Stimulated activated CD8-positive, alpha-beta memory T cell treated with anti-CD3 and anti-CD28 coated beads, Interleukin-7, amount 100 ng/mL, for 24 hours (primary cell): Measurements from ENCODE around the gene ODAD2.
"Not testable (repeated sequence)": the region's sequence is repeated elsewhere in the genome, so short reads cannot be mapped to it uniquely, and the experiment has no call there.

Experiments used
- DNase-seq: peaks from one replicate; pipeline ENCODE4 v3.0.0-alpha.2; 2020; ENCODE audit warnings: low read depth

ODAD2 gene, protein sequence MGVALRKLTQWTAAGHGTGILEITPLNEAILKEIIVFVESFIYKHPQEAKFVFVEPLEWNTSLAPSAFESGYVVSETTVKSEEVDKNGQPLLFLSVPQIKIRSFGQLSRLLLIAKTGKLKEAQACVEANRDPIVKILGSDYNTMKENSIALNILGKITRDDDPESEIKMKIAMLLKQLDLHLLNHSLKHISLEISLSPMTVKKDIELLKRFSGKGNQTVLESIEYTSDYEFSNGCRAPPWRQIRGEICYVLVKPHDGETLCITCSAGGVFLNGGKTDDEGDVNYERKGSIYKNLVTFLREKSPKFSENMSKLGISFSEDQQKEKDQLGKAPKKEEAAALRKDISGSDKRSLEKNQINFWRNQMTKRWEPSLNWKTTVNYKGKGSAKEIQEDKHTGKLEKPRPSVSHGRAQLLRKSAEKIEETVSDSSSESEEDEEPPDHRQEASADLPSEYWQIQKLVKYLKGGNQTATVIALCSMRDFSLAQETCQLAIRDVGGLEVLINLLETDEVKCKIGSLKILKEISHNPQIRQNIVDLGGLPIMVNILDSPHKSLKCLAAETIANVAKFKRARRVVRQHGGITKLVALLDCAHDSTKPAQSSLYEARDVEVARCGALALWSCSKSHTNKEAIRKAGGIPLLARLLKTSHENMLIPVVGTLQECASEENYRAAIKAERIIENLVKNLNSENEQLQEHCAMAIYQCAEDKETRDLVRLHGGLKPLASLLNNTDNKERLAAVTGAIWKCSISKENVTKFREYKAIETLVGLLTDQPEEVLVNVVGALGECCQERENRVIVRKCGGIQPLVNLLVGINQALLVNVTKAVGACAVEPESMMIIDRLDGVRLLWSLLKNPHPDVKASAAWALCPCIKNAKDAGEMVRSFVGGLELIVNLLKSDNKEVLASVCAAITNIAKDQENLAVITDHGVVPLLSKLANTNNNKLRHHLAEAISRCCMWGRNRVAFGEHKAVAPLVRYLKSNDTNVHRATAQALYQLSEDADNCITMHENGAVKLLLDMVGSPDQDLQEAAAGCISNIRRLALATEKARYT

DNA sequence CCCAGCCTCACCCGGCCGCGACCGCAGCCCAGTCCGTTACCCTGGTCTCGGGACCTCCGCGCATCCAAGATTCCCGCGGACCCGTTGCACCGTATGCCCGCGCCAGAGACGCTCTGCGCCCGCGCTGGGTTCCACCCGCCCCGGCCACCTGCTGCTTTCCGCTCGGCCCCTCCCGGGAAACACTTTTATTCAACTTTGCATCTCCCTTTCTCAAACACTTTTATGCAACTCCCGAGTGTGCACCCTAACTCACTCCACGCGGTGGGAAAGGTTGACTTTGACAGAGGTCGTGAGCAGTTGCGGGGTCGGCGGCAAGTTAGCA is at the start of gene ODAD2:
Gene ODAD2 (minus strand): TSS at position 126 of the 322 bp plus-strand sequence. CDS start 3,937 bp downstream, outside the sequence.
- DNase-seq = no peak

DNA sequence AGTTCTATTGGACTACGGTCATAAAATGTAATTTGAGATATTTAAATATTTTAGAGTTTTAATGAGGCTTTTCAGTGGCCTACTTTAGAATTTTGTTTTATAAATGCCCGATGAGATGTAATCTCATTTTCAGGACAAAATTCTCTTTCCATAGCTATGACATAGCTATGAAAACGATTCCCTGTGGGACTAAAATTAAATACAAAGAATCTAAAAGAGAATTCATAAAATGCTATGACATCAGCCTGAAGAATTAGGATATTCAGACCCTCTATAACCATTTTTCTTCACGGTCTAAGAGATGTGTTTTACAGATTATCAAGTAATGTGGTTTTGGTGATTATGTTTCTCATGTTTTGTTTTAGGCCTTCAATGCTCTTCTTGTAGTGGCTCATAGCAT is 48.2 kb upstream of the ODAD2 start:
- no peak for DNase-seq

DNA sequence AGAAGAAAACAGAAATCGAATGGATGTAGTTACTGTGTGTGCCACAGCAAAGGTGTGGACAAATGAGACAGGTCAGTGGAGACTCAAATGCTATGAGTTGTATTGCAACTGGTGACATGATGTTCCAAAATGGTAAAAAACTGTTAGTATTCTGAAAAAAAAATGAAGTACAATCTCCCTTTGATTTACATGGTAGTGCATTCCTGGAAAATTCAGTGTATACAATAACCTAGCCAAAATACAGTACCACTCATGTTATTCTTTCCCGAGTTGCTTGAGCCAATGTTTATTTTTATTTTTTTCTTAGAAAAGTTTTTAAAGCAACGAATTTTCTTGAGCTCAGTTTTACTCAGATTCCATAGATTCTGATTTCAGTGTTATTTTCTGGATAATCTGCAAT is 47.7 kb upstream of the ODAD2 start:
- DNase-seq = no peak

DNA sequence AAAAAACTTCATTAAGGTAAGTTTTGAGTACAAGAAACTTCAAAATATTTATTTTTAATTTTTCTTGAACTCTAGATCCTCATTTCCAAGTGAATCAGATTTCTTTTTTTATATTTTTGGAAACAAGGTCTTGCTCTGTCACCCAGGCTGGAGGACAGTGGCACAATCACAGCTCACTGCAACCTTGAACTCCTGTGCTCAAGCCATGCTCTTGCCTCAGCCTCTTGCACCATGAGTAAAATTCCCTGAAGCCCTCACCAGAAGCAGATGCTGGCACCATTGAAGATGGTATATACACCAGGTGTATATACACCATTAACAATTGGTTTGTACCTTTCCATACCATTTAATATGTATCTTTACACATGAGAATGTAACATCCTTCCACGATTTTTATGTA is 45.1 kb upstream of the ODAD2 start:
- DNase-seq = no peak

DNA sequence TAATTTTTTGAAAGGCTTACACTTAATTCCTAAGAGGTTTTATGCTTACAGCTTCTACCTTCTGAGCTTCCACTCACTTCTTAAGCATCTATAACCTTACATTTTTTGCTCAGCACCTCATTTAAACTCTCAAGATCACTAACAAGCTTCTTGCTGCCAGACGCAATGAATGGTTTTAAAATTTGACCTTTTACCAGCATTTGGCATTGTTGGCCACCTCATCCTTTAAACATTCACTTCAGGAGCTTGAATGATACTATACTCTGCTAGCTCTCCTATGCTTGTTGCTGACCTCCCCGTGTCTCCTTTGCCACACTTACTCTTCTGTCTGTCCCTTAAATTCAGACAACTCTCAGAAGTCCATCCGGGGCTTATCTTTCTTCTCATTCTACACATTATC is 37.7 kb upstream of the ODAD2 start:
- DNase-seq = no peak

DNA sequence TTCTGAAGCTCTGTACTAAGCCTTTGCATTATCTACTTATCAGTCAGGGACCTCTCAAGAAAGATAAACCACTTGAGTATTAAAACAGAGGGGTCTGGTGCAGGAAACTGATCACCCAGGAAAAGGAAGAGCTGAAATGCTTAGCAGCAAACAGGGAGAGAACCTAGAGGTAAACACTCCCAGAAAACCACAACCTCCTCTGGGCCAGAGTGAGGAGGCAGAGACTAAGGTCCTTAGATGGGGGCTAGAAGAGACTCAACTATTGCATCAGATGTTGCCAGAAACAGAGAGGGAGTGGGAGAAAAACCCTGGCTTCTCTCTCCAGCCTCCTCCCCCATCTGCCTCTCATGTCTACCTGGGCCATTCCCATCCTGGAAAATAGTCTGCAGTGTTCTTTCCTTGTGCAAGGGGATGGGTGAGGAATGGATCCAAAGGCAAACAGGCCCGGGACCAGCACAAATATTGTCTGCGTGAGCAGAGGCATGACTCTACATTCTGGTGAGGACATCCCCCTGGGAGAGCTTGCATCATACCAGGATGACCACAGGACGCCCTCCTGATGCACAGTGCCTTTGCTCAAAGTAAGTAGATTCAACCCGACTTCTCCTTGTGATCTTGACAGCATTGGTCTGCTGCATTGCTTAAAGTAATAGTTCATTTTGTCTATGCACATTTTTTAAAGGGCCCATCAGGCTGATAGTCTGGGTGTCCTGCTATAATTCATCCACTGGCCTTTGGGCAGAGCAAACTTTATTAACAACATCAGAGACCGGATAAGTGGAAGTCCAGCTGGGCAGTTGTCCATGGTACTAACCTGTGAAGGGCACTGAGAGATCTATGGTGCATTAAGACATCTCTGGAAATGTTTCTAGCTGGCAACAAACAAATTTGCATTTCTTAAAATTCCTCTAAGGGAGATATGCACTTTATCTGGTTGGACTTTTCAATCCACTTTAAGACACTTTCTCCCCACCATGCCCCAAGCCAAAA is 22.4 kb upstream of the ODAD2 start:
- DNase-seq = no peak

DNA sequence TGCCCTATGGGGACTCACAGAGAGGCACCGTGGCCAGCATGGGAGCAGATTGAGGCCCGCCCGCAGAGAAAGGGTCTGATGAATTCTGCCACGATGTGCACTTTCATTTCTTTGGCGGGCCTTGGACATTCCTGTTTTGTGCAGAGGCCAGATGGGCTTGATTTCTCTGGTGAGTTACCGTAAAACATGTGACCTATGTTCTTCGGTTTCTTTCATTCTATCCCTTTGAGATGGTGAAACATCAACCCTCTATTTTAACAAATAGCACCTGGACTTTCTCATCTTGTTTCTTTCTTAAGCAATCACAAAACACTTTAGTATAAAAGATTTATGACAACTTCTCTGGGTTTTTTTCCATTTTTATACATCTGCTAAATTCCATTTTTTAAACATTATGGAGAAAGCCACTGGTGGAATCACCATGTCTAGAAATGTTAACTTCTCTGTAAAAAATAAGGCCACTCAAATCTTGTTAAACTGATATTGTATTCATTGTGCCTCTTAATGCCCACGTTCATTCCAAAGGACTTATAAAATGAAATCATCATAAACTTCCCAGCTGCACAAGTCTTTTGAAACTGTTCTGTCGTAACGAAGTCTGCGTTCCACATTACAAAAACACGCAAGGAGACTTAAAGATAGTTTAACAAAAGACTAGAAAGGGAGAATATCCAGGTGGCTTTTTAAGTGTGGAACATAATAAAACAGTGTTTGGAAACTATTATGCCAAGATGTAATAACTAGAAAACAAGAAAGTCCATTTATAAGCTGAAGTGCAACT is 21.4 kb upstream of the ODAD2 start:
- no peak for DNase-seq

DNA sequence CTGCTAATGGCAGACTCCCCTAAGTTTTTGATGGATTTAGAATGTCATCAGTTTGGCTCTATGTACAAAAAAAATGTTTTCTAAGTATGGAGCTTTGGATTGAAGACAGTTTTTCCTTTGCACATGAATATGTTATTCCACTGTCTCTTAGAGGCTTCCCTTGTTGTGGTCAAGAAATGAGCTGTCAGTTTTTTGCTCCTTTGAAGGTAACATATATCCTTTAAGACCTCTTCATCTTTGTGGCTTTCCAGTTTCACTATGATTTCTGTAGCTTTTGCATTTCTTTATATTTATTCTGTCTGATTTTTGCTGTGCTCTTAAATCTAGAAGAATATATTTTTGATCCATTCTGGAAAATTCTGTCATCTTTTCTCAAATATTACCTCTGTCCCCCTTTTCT is 15.8 kb upstream of the ODAD2 start:
- no peak for DNase-seq

DNA sequence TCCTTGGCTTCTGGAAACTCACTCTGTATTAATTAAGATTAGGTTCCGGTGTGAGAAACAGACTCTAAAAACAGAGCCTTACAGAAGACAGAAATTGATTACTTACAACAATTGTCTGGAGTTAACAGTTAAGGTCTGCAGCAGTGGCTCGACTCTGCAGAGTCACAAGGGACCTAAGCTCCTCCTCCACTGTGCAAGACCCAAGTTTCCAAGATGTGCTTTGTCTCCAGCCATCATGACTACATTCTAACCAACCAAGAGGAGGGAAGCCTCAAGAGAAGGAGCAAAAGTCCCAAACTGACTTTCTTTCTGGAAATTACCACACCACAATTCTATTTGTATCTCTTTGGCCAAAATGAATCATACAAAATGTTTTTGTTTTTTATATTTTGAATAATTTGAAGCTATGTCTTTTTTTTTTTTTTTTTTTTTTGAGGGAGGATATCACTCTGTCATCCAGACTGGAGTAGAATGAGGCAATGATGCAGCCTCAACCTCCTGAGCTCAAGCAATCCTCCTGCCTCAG is 14.2 kb upstream of the ODAD2 start:
- DNase-seq = no peak

DNA sequence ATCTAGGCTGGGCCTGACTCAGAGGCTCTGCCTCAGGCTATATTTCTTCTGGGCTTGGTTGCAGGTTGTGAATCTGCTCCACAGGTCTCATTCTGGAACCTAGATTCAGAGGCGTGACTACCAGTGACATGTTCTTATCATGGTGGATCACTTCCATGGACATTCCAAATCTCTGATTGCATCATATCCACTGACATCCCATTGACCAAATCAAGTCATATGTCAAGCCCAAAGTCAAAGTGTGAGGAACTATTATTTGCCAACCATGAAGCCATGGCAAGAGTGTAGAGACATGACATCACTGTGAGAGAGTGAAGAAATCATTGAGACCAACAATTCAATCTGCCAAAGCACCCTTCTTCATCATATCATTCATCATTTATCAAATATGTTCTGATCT is 11.9 kb upstream of the ODAD2 start:
- DNase-seq = no peak

DNA sequence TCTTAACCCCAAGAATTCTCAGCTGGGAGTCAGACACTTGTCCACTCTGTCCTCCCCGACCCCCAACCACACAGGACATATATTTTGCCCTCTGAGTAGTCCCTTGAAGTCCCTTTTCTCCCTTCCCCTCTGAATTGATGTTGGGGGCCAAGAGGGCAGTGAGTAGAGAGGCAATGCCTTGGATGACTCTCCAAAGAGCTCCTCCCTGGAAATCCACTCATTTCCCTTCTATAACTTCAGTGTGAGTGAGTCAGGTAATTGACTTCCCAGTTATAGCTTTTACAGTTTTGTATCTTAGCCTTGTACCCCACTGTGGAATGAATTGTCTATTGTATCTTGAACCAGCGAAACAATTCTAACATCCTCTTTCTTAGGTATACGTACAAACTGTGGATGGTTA is 9.2 kb upstream of the ODAD2 start:
- DNase-seq = no peak

DNA sequence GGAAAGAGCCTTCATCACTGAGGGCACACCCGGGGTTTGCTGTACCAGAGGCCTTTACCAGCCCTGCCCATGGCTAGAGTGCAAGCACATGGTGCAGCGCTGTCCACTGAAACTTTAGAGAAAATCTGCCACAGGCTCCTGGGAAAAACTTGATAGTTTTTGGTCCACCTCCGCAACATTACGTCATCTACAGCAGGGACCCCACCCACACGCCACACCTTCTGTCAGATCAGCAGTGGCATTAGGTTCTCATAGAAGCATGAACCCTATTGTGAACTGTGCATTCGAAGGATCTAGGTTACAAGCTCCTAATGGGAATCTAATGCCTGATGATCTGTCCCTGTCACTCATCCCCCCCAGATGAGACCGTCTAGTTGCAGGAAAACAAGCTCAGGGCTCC is 2.5 kb upstream of the ODAD2 start:
- no peak for DNase-seq

DNA sequence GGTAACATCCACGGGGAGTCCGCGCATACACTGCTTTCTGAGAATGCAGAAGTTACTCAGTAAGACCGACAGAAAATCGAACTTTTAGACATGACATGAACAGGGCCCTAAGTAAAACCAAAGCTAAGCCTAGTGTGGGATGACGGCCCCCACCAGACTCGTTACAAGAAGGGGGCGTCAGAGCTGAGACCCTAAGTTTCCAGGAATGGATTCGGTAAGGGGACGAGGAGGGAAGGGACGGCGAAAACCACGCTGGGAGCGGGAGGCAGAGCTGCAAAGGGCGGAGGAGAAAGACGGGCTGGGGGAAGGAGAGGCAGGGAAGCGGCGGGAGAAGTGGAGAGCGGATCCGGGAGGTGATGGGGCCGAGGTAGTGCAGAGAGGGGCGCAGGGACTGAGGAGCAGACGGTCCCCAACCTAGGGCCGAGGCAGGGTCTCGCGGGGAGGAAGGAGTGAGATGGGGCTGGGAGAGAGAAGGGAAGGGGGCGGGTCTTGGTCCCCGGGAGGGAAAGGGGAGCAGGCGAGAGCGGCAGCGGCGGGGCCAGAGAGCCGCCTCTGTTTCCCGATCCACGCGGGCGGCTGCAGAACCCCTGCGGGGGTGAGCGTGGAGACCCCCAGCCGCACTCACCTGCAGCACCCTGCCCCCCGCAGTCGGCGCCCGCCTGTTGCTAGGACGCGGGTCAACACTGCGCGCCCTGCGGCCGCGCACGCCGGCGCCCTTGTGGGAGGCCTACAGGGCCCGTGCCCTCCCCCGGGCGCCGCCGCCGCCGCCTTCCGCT is 513 bp downstream of the ODAD2 start:
- DNase-seq = no peak

DNA sequence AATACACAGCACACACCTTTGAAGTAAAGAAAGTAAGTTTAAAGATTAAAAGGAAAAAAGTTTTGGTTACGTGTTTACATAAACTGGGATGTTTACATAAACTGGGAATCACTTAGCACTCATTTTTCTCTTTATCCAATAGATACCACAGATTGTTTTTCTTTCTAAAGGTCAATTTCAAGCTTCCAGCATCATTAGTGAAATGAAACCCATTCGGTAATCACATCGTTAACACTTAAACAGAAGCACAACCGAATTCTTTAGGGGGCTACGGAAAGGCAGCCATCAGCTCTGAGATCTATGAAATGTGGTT is 1.1 kb downstream of the ODAD2 start:
- DNase-seq = no peak

DNA sequence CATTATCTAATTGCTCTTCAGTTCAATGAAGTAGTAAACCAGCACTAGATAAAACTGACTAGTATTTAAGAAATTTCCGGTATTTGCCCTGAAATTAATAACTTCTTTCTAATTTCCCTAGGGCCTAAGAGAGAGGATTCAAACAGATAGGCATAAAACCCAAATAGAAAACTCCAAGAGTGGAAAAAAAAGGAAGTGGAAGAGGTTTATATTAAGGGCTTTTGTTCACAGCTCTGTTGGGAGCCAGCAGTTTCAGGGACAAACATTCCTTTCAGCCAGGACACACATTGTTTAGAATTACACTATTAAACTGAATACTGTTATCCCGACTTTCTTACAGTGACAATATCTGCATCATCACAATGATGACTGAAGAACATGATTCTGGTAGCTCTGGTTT is 3.6 kb downstream of the ODAD2 start:
- no peak for DNase-seq

DNA sequence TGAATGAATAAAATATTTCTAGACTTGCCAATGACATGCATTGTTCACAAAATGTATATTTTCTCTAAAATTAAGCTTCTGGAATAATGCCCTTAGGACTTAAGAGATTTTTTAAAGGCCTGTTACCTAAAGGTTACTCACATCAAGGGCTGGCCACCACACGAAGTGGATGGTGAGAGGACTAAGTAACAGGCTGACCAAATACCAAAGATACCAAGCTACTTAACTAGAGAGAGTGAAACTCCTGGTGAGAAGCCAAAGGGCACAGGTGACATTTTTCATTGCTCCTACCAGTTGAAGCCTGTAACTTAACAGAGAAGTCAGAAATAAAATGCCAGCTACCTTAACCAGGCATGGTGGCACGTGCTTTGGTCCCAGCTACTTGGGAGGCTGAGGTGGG is 9.5 kb downstream of the ODAD2 start:
- not testable (repeated sequence) for DNase-seq

DNA sequence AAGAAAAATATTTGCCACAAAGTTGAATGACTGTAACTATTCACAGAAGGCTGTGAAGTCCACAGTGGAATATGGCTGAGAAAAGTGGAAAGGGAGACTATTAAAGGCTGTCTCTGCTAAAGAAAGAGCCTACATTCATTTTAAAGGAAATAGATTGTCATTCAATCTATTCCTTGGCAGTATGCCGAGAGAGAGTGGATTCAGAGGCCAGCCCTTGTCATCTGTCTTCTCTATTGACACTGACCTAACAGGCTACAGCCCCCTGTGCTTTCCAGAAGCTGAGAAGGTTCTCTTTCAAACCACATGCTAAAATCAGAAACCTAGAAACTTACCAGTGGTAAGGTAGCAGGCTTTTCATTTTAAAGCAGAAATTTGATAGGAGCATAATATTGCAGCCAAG is 12.1 kb downstream of the ODAD2 start:
- no peak for DNase-seq

DNA sequence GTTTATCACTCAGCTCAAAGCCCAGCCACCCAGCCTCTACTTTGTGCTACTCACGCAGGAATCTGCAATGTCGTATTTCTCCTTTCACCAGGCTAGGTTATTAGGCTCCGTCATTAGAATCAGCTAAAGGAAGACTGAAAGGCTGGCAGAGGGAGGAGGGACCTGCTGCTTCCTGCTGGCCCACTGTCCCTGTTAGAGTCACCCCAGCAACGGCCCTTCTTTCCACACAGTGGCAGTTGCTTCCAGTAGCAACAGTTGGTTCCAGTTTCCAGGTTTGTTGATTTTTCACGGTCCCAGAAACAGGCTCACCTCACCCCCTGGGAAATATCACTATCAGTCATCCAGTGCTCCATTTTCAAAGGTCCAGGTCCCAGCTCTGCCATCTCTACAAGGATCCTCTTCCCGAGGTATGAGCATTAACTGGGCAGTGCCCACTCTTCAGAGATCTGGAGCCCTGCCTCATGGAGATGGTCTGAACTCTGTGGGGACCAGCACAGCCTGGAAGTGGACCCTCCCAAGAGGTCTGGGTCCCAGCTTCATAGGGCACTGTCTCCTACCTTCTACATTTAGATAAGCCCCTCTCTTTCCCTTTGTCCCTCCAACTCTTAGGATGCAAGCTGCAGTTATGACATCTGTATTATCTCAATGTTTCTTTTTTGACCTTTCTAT is 15.9 kb downstream of the ODAD2 start:
- no peak for DNase-seq

DNA sequence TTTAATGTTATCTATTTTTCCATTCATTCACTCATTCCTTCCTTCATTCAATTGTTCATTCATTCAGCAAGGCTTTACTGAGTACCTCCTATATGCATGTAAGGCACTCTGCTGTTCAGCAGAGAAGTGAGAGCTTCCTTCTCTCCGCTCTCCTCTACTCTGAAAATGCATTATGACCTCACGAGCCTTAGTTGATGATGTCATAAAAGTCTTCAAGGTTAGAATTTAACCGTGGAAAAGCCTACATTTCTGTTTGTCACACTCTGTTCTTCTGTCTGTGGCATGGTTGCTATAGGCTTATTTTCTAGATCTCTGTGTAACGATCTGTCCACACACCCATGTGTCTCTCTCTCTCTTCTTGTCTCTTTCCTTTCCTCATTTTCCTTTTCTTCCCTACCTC is 17.1 kb downstream of the ODAD2 start:
- no peak for DNase-seq

DNA sequence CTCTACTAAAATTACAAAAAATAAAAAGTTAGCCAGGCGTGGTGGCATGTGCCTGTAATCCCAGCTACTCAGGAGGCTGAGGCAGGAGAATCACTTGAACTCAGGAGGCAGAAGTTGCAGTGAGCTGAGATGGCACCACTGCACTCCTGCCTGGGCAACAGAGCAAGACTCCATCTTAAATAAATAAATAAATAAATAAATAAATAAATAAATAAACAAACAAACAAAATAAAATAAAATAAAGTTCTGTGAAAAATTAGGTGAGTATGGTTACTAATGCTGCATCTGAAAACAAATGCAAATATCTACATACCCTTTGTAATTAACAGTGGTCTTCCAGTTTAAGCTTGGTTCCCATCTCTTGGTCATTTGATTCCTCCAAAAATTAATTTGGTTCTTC is 28.1 kb downstream of the ODAD2 start:
- not testable (repeated sequence) for DNase-seq
